ENCODE measurements around the gene TBX3.

GRCh38 chr12:114673901-114674250 lies 10.1 kb downstream of the TBX3 start:
- TF ChIP-seq CTCF (IDR thresholded peaks at IDR 0.05; ENCODE audit: extremely low read depth in 1 of 2, insufficient read depth in 1 of 2, low read depth in 1 of 2, low read length in 2 of 2): no peak
- no peak for TF ChIP-seq POLR2A (IDR thresholded peaks at IDR 0.05; ENCODE audit: low read depth, low read length)
- TF ChIP-seq POLR2AphosphoS5 (IDR thresholded peaks at IDR 0.05; ENCODE audit: insufficient read depth, low read depth, low read length): no peak
- TF ChIP-seq EZH2 (IDR thresholded peaks at IDR 0.05; ENCODE audit: borderline replicate concordance, low read depth, low read length, severe bottlenecking): no peak
- no peak for TF ChIP-seq GATA2 (IDR thresholded peaks at IDR 0.05; ENCODE audit: insufficient read depth, insufficient read length, low read depth, low read length)
- TF ChIP-seq MAX (IDR thresholded peaks at IDR 0.05; ENCODE audit: insufficient read depth, insufficient read length): no peak
- no peak for TF ChIP-seq MYC (IDR thresholded peaks at IDR 0.05; ENCODE audit: low read depth, low read length)

All from endothelial cell of umbilical vein (primary cell).